Neural cell (in vitro differentiated cells): Measurements from ENCODE around the gene COL28A1. TPM values are rescaled to one million over a fixed set of nuclear protein-coding genes. Genes with fewer than 3 reads are reported as not detected.

Source experiments
- H2AFZ ChIP-seq: fragments of 200-600, 300-800 bp; sonication (generic), shearing (Covaris generic); 2 replicates; pipeline ENCODE4 v1.6.0; 2014; ENCODE audit warnings: low read depth, mild to moderate bottlenecking, antibody characterized with exemption, low read length, moderate library complexity
- H3F3A ChIP-seq: fragments of 200-600 bp; shearing (Covaris generic); 2 replicates; pipeline ENCODE4 v1.6.1; 2016; ENCODE audit warnings: mild to moderate bottlenecking, moderate library complexity, mixed read lengths, antibody characterized with exemption, low read length; ENCODE audit not compliant: insufficient read depth, poor library complexity, severe bottlenecking
- H3K27ac ChIP-seq: fragments of 200-600, 300-800 bp; sonication (generic), shearing (Covaris generic); 2 replicates; pipeline ENCODE4 v1.5.1; 2014; ENCODE audit warnings: mild to moderate bottlenecking, low read length, moderate library complexity
- H3K27me3 ChIP-seq: fragments of 300-800, 200-600 bp; sonication (generic), shearing (Covaris generic); 2 replicates; pipeline ENCODE4 v1.6.0; 2014; ENCODE audit warnings: mild to moderate bottlenecking, low read depth, low read length, moderate library complexity; ENCODE audit not compliant: insufficient read depth
- H3K36me3 ChIP-seq: fragments of 300-800, 200-600 bp; sonication (generic), shearing (Covaris generic); 2 replicates; pipeline ENCODE4 v1.5.1; 2014; ENCODE audit warnings: mild to moderate bottlenecking, antibody characterized with exemption, low read length, moderate library complexity; ENCODE audit not compliant: insufficient read depth
- H3K4me2 ChIP-seq: fragments of 300-800, 200-600 bp; sonication (generic), shearing (Covaris generic); 2 replicates; pipeline ENCODE4 v1.6.0; 2014; ENCODE audit warnings: mild to moderate bottlenecking, low read length
- H3K4me3 ChIP-seq: fragments of 300-800, 200-600 bp; sonication (generic), shearing (Covaris generic); 2 replicates; pipeline ENCODE4 v1.5.1; 2014; ENCODE audit warnings: mild to moderate bottlenecking, low read length, moderate library complexity
- H3K79me2 ChIP-seq: fragments of 200-600 bp; shearing (Covaris generic); replicated peaks from 2 replicates; pipeline ENCODE4 v1.6.0; 2014; ENCODE audit warnings: mild to moderate bottlenecking, low read length, moderate library complexity; ENCODE audit not compliant: insufficient read depth
- H3K9ac ChIP-seq: fragments of 300-800, 200-600 bp; sonication (generic), shearing (Covaris generic); 2 replicates; pipeline ENCODE4 v1.6.1; 2016; ENCODE audit warnings: mild to moderate bottlenecking, low read length, mixed read lengths
- H3K9me2 ChIP-seq: fragments of 200-600 bp; shearing (Covaris generic); 2 replicates; pipeline ENCODE4 v1.6.1; 2016; ENCODE audit warnings: mild to moderate bottlenecking, low read length, mixed read lengths; ENCODE audit not compliant: insufficient read depth
- H3K9me3 ChIP-seq: fragments of 200-600, 300-800 bp; sonication (generic), shearing (Covaris generic); 2 replicates; pipeline ENCODE4 v1.6.1; 2016; ENCODE audit warnings: mild to moderate bottlenecking, mixed run types, low read length, moderate library complexity, mixed read lengths
- H4K20me1 ChIP-seq: fragments of 200-600 bp; shearing (Covaris generic); 2 replicates; pipeline ENCODE4 v1.6.1; 2016; ENCODE audit warnings: mild to moderate bottlenecking, mixed run types; ENCODE audit not compliant: insufficient read depth
- CTCF ChIP-seq: fragments of 450-650 bp; IDR thresholded peaks from 2 replicates; pipeline ENCODE4 v1.5.1; 2014; ENCODE audit warnings: antibody characterized with exemption, mild to moderate bottlenecking, moderate library complexity; ENCODE audit not compliant: poor library complexity, severe bottlenecking
- EP300 ChIP-seq: fragments of 450-650 bp; conservative IDR thresholded peaks from 2 replicates; pipeline ENCODE4 v1.6.1; 2014; ENCODE audit warnings: antibody characterized with exemption, mild to moderate bottlenecking, moderate library complexity; ENCODE audit not compliant: poor library complexity, severe bottlenecking
- EZH2 ChIP-seq: fragments of 200-600, 300-800 bp; shearing (Covaris generic), sonication (generic); IDR thresholded peaks from 2 replicates; pipeline ENCODE4 v1.6.1; 2014; ENCODE audit warnings: antibody characterized with exemption, low read length, borderline replicate concordance, mild to moderate bottlenecking; ENCODE audit not compliant: insufficient read depth, poor library complexity, severe bottlenecking
- MXI1 ChIP-seq: fragments of 450-650 bp; conservative IDR thresholded peaks from 2 replicates; pipeline ENCODE4 v1.6.1; 2014; ENCODE audit warnings: antibody characterized with exemption, mild to moderate bottlenecking; ENCODE audit not compliant: poor library complexity, severe bottlenecking
- POLR2AphosphoS5 ChIP-seq: IDR thresholded peaks from 2 replicates; pipeline ENCODE4 v1.6.1; 2012
- RAD21 ChIP-seq: fragments of 450-650 bp; conservative IDR thresholded peaks from 2 replicates; pipeline ENCODE4 v1.6.1; 2014; ENCODE audit warnings: antibody characterized with exemption, mild to moderate bottlenecking, moderate library complexity
- REST ChIP-seq: IDR thresholded peaks from 2 replicates; pipeline ENCODE4 v1.6.1; 2012; ENCODE audit warnings: borderline replicate concordance
- SMC3 ChIP-seq: fragments of 450-650 bp; conservative IDR thresholded peaks from 2 replicates; pipeline ENCODE4 v1.6.1; 2014; ENCODE audit warnings: antibody characterized with exemption, mild to moderate bottlenecking, moderate library complexity; ENCODE audit not compliant: poor library complexity
- TAF1 ChIP-seq: IDR thresholded peaks from 2 replicates; pipeline ENCODE4 v1.6.1; 2012; ENCODE audit warnings: low read depth
- polyA plus RNA-seq: library from polyadenylated mRNA; depleted of rRNA; stranded (reverse); fragments of >200 nt; gene quantifications from 2 replicates; pipeline ENCODE4 v1.2.3, GENCODE V29; 2014

The COL28A1 gene
- polyA plus RNA-seq, 1 donor from 2014 or later, result 1.0 TPM

GRCh38 chr7:7476381-7476780, 59.3 kb downstream of the COL28A1 start:
- no peaks in the 10 kb centered on the region for H4K20me1 ChIP-seq
- no peak overlapping the region for H3K9ac ChIP-seq
- H3K27ac ChIP-seq, result no peak overlapping the region
- H3K9me2 ChIP-seq, result no peaks in the 10 kb centered on the region
- H3K4me2 ChIP-seq, result no peak overlapping the region
- H3K4me3 ChIP-seq, result no peak overlapping the region
- no peaks in the 10 kb centered on the region for H3F3A ChIP-seq
- no peaks in the 10 kb centered on the region for H3K36me3 ChIP-seq
- H2AFZ ChIP-seq, result no peak overlapping the region
- H3K27me3 ChIP-seq, result no peaks in the 10 kb centered on the region
- H3K79me2 ChIP-seq, result no peaks in the 10 kb centered on the region
- TF ChIP-seq RAD21 (no peak), TAF1 (no peak), MXI1 (no peak), REST (no peak), CTCF (no peak), SMC3 (no peak), EP300 (no peak), POLR2AphosphoS5 (no peak), EZH2 (no peak)
- no peaks in the 10 kb centered on the region for H3K9me3 ChIP-seq

- H3F3A ChIP-seq, result no peaks in the 10 kb centered on the region
- no peak overlapping the region for H3K4me3 ChIP-seq
- no peaks in the 10 kb centered on the region for H3K36me3 ChIP-seq
- H2AFZ ChIP-seq, result no peak overlapping the region
- H3K27ac ChIP-seq, result no peak overlapping the region
- H3K9me3 ChIP-seq, result no peaks in the 10 kb centered on the region
- no peaks in the 10 kb centered on the region for H3K9me2 ChIP-seq
- no peaks in the 10 kb centered on the region for H3K79me2 ChIP-seq
- no peak for TF ChIP-seq TAF1
- TF ChIP-seq RAD21, result no peak
- TF ChIP-seq CTCF, result no peak
- TF ChIP-seq SMC3, result no peak
- no peak for TF ChIP-seq EP300
- no peaks in the 10 kb centered on the region for H3K27me3 ChIP-seq
- H3K4me2 ChIP-seq, result no peak overlapping the region
- H3K9ac ChIP-seq, result no peak overlapping the region
- no peaks in the 10 kb centered on the region for H4K20me1 ChIP-seq
Observed at GRCh38 chr7:7475601-7476000, 60.1 kb downstream of the COL28A1 start.
